H1 (cell line): ENCODE results near the gene RARRES2. TPM values are rescaled to one million over a fixed set of nuclear protein-coding genes. Genes with fewer than 3 reads are reported as not detected.
A peak's percentile ranks its signal among the peaks of the same experiment; 100 is the strongest.

Source experiments
- CTCF ChIA-PET: fragments of 300-600 bp; sonication (Branson Sonifier 250); formaldehyde crosslinking; loops from one replicate; lab custom pipeline; 2021; ENCODE audit not compliant: partially characterized antibody; lab: Charles Lee
- POLR2A ChIA-PET: fragments of 300-600 bp; sonication (Branson Sonifier 250); formaldehyde crosslinking; loops from one replicate; lab custom pipeline; 2021; ENCODE audit warnings: inconsistent platforms; ENCODE audit not compliant: partially characterized antibody; lab: Charles Lee
- DNase-seq, 2 experiments: peaks; one replicate each; pipeline versions ENCODE4 v3.0.0 to v3.0.0-alpha.2; 2010 to 2022; ENCODE audit warnings: low spot score in 2 of 2, low read depth in 1 of 2, mixed read lengths in 1 of 2
- FAIRE-seq: peaks from 2 replicates; lab custom pipeline; 2011; peaks lifted over from hg19 to GRCh38; lab: Jason Lieb, UNC
- H2AFZ ChIP-seq: 2 replicates; pipeline ENCODE4 v1.8.1; 2012; ENCODE audit warnings: low read length, inconsistent platforms
- H2AK5ac ChIP-seq: 2 replicates; pipeline ENCODE4 v1.6.1; 2013; ENCODE audit warnings: low read depth, low read length
- H2BK120ac ChIP-seq: replicated peaks from 2 replicates; pipeline ENCODE3; 2013; ENCODE audit warnings: low read depth, low read length, inconsistent platforms
- H2BK12ac ChIP-seq: 2 replicates; pipeline ENCODE4 v1.6.1; 2013; ENCODE audit warnings: low read depth, low read length
- H2BK15ac ChIP-seq: 2 replicates; pipeline ENCODE4 v1.6.1; 2013; ENCODE audit warnings: low read length
- H2BK20ac ChIP-seq: 2 replicates; pipeline ENCODE4 v1.6.1; 2013; ENCODE audit warnings: low read length
- H2BK5ac ChIP-seq: 2 replicates; pipeline ENCODE4 v1.6.1; 2013; ENCODE audit warnings: low read depth, low read length
- H3K14ac ChIP-seq: 2 replicates; pipeline ENCODE4 v1.6.1; 2013; ENCODE audit warnings: inconsistent platforms; ENCODE audit not compliant: insufficient read length
- H3K18ac ChIP-seq: 2 replicates; pipeline ENCODE4 v1.6.1; 2013; ENCODE audit warnings: low read length; ENCODE audit errors: extremely low read depth
- H3K23ac ChIP-seq: 2 replicates; pipeline ENCODE4 v1.6.1; 2013; ENCODE audit warnings: inconsistent platforms; ENCODE audit not compliant: insufficient read length
- H3K23me2 ChIP-seq: 2 replicates; pipeline ENCODE4 v1.6.1; 2013; ENCODE audit warnings: low read depth, low read length
- H3K27ac ChIP-seq: 2 replicates; pipeline ENCODE4 v1.6.1; 2011; ENCODE audit warnings: low read depth, low read length, inconsistent platforms
- H3K27me3 ChIP-seq, 4 experiments: replicated peaks in 1 of 4; 1 replicate in 1 of 4; 2 replicates in 3 of 4; pipeline versions ENCODE4 v1.6.1 to v1.8.1; 2011 to 2013; ENCODE audit warnings: low read length in 3 of 4, mild to moderate bottlenecking in 3 of 4, inconsistent platforms in 2 of 4, mixed read lengths in 2 of 4, moderate library complexity in 1 of 4; ENCODE audit not compliant: control insufficient read depth in 3 of 4, insufficient read depth in 3 of 4; ENCODE audit errors: extremely low read depth in 1 of 4
- H3K36me3 ChIP-seq, 4 experiments: 2 replicates each; pipeline versions ENCODE4 v1.6.1 to v1.8.1; 2011 to 2013; ENCODE audit warnings: mild to moderate bottlenecking in 4 of 4, low read length in 3 of 4, moderate library complexity in 2 of 4, control low read depth in 1 of 4, inconsistent platforms in 1 of 4; ENCODE audit not compliant: insufficient read depth in 4 of 4, control insufficient read depth in 2 of 4
- H3K4ac ChIP-seq: replicated peaks from 2 replicates; pipeline ENCODE3; 2013; ENCODE audit warnings: low read length, low read depth, mixed read lengths, inconsistent platforms; ENCODE audit not compliant: insufficient read length
- H3K4me1 ChIP-seq, 4 experiments: replicated peaks in 1 of 4; 1 replicate in 1 of 4; 2 replicates in 3 of 4; pipeline versions ENCODE4 v1.6.1 to v1.8.1; 2011 to 2013; ENCODE audit warnings: low read length in 3 of 4, inconsistent platforms in 2 of 4, mixed read lengths in 1 of 4; ENCODE audit not compliant: insufficient read depth in 4 of 4, control insufficient read depth in 3 of 4
- H3K4me2 ChIP-seq, 2 experiments: 2 replicates each; pipeline versions ENCODE4 v1.6.1 to v1.8.1; 2011 to 2013; ENCODE audit warnings: low read depth in 2 of 2, low read length in 2 of 2, control low read depth in 1 of 2, inconsistent platforms in 1 of 2, mild to moderate bottlenecking in 1 of 2; ENCODE audit not compliant: insufficient read depth in 1 of 2
- H3K4me3 ChIP-seq, 4 experiments: fragments of 200-600, 300-600 bp in 1 of 4; sonication (generic), shearing (Covaris generic), sonication (Bioruptor Twin) in 1 of 4; 2 replicates each; pipeline versions ENCODE4 v1.5.1 to v1.8.1; 2011 to 2016; ENCODE audit warnings: low read length in 4 of 4, low read depth in 3 of 4, control low read depth in 2 of 4, inconsistent platforms in 2 of 4, mild to moderate bottlenecking in 2 of 4, mixed read lengths in 1 of 4, moderate library complexity in 1 of 4; ENCODE audit not compliant: insufficient read depth in 2 of 4; ENCODE audit errors: extremely low read depth in 1 of 4
- H3K56ac ChIP-seq: replicated peaks from 2 replicates; pipeline ENCODE3; 2013; ENCODE audit warnings: low read depth, mild to moderate bottlenecking, mixed read lengths, low read length, inconsistent platforms; ENCODE audit not compliant: insufficient read length
- H3K79me1 ChIP-seq: 2 replicates; pipeline ENCODE4 v1.6.1; 2013; ENCODE audit warnings: low read depth, low read length, control low read depth
- H3K79me2 ChIP-seq, 2 experiments: 2 replicates each; pipeline versions ENCODE4 v1.6.1 to v1.8.1; 2012 to 2013; ENCODE audit warnings: low read length in 2 of 2, mild to moderate bottlenecking in 2 of 2, inconsistent platforms in 1 of 2; ENCODE audit not compliant: insufficient read depth in 2 of 2, control insufficient read depth in 1 of 2
- H3K9ac ChIP-seq, 4 experiments: replicated peaks in 1 of 4; 1 replicate in 1 of 4; 2 replicates in 3 of 4; pipeline versions ENCODE4 v1.6.1 to v1.8.1; 2011 to 2013; ENCODE audit warnings: low read depth in 3 of 4, low read length in 3 of 4, control low read depth in 2 of 4, mild to moderate bottlenecking in 2 of 4, moderate library complexity in 2 of 4, inconsistent platforms in 1 of 4; ENCODE audit errors: extremely low read depth in 1 of 4
- H3K9me3 ChIP-seq, 2 experiments: 2 replicates each; pipeline versions ENCODE4 v1.6.1 to v1.8.1; 2012 to 2013; ENCODE audit warnings: mild to moderate bottlenecking in 2 of 2, moderate library complexity in 2 of 2, control low read depth in 1 of 2, inconsistent platforms in 1 of 2, low read depth in 1 of 2, low read length in 1 of 2, mixed read lengths in 1 of 2; ENCODE audit not compliant: insufficient read depth in 2 of 2
- H4K20me1 ChIP-seq, 2 experiments: replicated peaks in 1 of 2; 2 replicates each; pipeline versions ENCODE3 to v1.8.1; 2011 to 2013; ENCODE audit warnings: inconsistent platforms in 2 of 2, low read length in 2 of 2, mild to moderate bottlenecking in 1 of 2; ENCODE audit not compliant: insufficient read depth in 2 of 2, control insufficient read depth in 1 of 2
- H4K5ac ChIP-seq: 2 replicates; pipeline ENCODE4 v1.6.1; 2013; ENCODE audit warnings: low read length, low read depth, mixed read lengths, inconsistent platforms; ENCODE audit not compliant: insufficient read length
- H4K8ac ChIP-seq: 2 replicates; pipeline ENCODE4 v1.8.0; 2013; ENCODE audit warnings: mild to moderate bottlenecking, moderate library complexity, low read length, inconsistent platforms; ENCODE audit not compliant: insufficient read depth; ENCODE audit errors: extremely low read depth
- H4K91ac ChIP-seq: replicated peaks from 2 replicates; pipeline ENCODE3; 2013; ENCODE audit warnings: low read length, mixed read lengths, inconsistent platforms; ENCODE audit not compliant: insufficient read length
- CREB1 ChIP-seq: IDR thresholded peaks from 2 replicates; pipeline ENCODE4 v1.6.1; 2012; ENCODE audit warnings: inconsistent platforms
- RFX5 ChIP-seq: IDR thresholded peaks from 2 replicates; pipeline ENCODE4 v1.6.1; 2011; ENCODE audit warnings: low read depth, low read length, improper control_type of control experiment, borderline replicate concordance
- RNF2 ChIP-seq: fragments of 200-900, 300-1000 bp; sonication (generic); IDR thresholded peaks from 2 replicates; pipeline ENCODE4 v1.7.1; 2016; ENCODE audit warnings: borderline replicate concordance, low read depth, mild to moderate bottlenecking, antibody characterized with exemption, low read length; ENCODE audit not compliant: poor library complexity, severe bottlenecking; ENCODE audit errors: missing control alignments
- WGBS, 2 experiments: shearing (Covaris generic) in 1 of 2; methylation state at CpG; one replicate each; pipeline versions ENCODE4 v1.1.6 to v1.1.7; 2013 to 2015; ENCODE audit warnings: low lambda C conversion rate in 2 of 2, mixed read lengths in 2 of 2, inconsistent platforms in 1 of 2, low coverage in 1 of 2, missing lambda C conversion rate in 1 of 2; ENCODE audit not compliant: insufficient replicate concordance in 2 of 2, insufficient coverage in 1 of 2, insufficient read length in 1 of 2; ENCODE audit errors: extremely low coverage in 1 of 2, missing lambda C conversion rate in 1 of 2; 5-methylcytosine and 5-hydroxymethylcytosine counted together
- polyA plus RNA-seq, 7 experiments: library from polyadenylated mRNA; depleted of rRNA in 3 of 7; stranded (reverse) in 5 of 7; unstranded in 2 of 7; fragments of >200 nt in 5 of 7; fragments of 200-250 nt in 2 of 7; gene quantifications; 1 replicate in 5 of 7; 2 replicates in 1 of 7; 4 replicates in 1 of 7; pipeline versions ENCODE4 v1.2.1 to v1.2.3, GENCODE V29; 2011 to 2013; ENCODE audit warnings: missing spikeins in 2 of 7, mixed read lengths in 2 of 7
- total RNA-seq: library from RNA; stranded (reverse); fragmentation: NEBNext Ultra II Directional; extraction: Animal tissue kit (Norgen Biotek cat#: 25700); gene quantifications from 2 replicates; pipeline ENCODE4 v1.2.1, GENCODE V29; 2021
- TF ChIP-seq, protein P1 (sequence below): IDR thresholded peaks from 2 replicates; pipeline ENCODE4 v1.6.1; 2011; ENCODE audit warnings: low read length, improper control_type of control experiment
- TF ChIP-seq, protein P2 (sequence below), 3 experiments: IDR thresholded peaks; 1 replicate in 2 of 3; 2 replicates in 1 of 3; pipeline versions ENCODE4 v1.5.1 to v1.6.1; 2011; ENCODE audit warnings: low read length in 3 of 3, mild to moderate bottlenecking in 3 of 3, inconsistent platforms in 2 of 3, low read depth in 1 of 3, moderate library complexity in 1 of 3; ENCODE audit not compliant: insufficient read depth in 1 of 3; ENCODE audit errors: control extremely low read depth in 1 of 3

Gene RARRES2
- total and polyA plus RNA-seq, 2 of the 8 experiments (the other 6 are each of a cell fraction or from before 2014, with no cell fraction given), result 254 to 441 TPM

DNA sequence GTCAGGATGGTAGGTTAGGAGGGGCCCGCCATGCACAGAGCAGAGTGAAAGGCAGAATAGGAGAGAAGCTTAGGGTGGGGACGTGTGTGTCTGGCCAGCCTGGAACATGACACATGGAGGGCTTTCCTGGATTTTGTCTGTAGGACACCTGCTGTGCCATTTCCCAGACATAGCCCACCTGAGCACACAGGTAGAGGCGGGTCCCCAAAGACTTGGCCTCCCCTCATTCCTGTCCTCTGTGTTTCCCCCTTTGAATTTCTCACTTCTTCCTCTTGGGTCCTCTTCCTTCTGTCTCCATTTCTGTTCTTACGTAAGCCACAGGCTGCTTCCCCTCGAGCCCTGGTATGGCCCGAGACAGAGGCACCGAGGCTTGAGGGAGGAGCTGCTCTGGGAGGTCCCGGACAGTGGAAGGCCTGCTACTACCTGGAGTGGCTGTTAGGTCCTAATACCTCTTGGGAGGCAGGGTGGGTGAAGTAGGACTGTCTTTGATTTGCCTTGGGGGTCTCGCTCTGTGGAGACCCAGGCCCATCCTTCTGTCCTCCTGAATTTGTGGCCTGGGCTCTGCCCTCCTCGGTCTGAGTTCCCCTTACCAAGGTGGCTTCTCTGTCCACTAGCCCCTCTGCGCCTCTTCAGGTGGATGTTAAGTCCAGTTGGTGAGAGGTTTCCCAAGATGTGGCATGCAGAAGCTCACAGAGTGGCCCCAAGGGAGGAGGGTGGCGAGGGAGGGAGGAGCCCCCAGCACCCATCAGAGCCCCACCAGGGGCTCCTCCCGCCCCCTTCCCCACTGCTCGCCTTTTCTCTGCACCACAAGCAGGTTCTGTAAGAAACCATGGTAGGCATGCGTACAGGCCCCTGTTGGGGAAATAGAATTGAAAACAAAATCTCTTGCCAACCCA, 43.2 kb upstream of the RARRES2 start:
- Histone ChIP-seq H3K9me3 (no peaks in the 10 kb centered on the region), H3K9ac (peak overlapping the region in 2 of 4 experiments; percentile 44 to 48; a peak in 2 of 7 replicates), H2BK20ac (peak overlapping the region; percentile 97), H3K4me3 (peak overlapping the region in 3 of 4 experiments; percentile 17 to 43 (median 36); a peak in 5 of 8 replicates), H2BK120ac (peak overlapping the region; percentile 11), H2AK5ac (peak overlapping the region; percentile 29; the same call in 1 of the 2 replicates), H2AFZ (no peak overlapping the region), H3K79me2 (peaks cover 0 to 78% of the 10 kb centered on the region in 2 experiments), H3K27ac (peak overlapping the region; percentile 83), H4K8ac (no peak overlapping the region; the same call in 1 of the 2 replicates), H2BK15ac (peak overlapping the region; percentile 95), H3K4me1 (peaks cover 29 to 58% (median 47%) of the 10 kb centered on the region in 4 experiments), H3K27me3 (no peaks in the 10 kb centered on the region), H3K4me2 (peak overlapping the region; percentile 61 to 94), H4K5ac (peak overlapping the region; percentile 19), H3K4ac (no peak overlapping the region), H3K23ac (no peak overlapping the region), H4K91ac (peak overlapping the region; percentile 37), H3K14ac (no peak overlapping the region), H2BK12ac (peak overlapping the region; percentile 5), H3K56ac (peak overlapping the region; percentile 7), H3K23me2 (peaks cover 7% of the 10 kb centered on the region), H2BK5ac (peak overlapping the region; percentile 92), H3K79me1 (peaks cover 18% of the 10 kb centered on the region), H3K18ac (peak overlapping the region; percentile 91), H4K20me1 (no peaks in the 10 kb centered on the region), H3K36me3 (peaks cover 0 to 32% (median 0%) of the 10 kb centered on the region in 4 experiments; a peak in 3 of 8 replicates)
- DNase-seq (no peak), FAIRE-seq (no peak)
- POLR2A ChIA-PET, result interaction anchor here (0.6 to 9.0 kb wide), 13 partner anchors 7 to 161 kb away, joined by 3 to 170 read pairs (median 6); partner anchors contain the start of genes ACTR3C, LRRC61 and REPIN1
- CTCF ChIA-PET, result interaction anchor here (0.7 to 4.2 kb wide), 17 partner anchors 9 to 578 kb away, joined by 3 to 31 read pairs (median 5); partner anchors contain the start of gene REPIN1
- WGBS, 2 experiments, result 73% methylated on average over 15 of the region's 15 CpGs; no CpG with 5 or more reads in 1 of the 2 experiments
- TF ChIP-seq RFX5, result no peak
- TF ChIP-seq, protein P1, sequence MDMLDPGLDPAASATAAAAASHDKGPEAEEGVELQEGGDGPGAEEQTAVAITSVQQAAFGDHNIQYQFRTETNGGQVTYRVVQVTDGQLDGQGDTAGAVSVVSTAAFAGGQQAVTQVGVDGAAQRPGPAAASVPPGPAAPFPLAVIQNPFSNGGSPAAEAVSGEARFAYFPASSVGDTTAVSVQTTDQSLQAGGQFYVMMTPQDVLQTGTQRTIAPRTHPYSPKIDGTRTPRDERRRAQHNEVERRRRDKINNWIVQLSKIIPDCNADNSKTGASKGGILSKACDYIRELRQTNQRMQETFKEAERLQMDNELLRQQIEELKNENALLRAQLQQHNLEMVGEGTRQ, result no peak
- TF ChIP-seq RNF2, result no peak
- TF ChIP-seq, protein P2, sequence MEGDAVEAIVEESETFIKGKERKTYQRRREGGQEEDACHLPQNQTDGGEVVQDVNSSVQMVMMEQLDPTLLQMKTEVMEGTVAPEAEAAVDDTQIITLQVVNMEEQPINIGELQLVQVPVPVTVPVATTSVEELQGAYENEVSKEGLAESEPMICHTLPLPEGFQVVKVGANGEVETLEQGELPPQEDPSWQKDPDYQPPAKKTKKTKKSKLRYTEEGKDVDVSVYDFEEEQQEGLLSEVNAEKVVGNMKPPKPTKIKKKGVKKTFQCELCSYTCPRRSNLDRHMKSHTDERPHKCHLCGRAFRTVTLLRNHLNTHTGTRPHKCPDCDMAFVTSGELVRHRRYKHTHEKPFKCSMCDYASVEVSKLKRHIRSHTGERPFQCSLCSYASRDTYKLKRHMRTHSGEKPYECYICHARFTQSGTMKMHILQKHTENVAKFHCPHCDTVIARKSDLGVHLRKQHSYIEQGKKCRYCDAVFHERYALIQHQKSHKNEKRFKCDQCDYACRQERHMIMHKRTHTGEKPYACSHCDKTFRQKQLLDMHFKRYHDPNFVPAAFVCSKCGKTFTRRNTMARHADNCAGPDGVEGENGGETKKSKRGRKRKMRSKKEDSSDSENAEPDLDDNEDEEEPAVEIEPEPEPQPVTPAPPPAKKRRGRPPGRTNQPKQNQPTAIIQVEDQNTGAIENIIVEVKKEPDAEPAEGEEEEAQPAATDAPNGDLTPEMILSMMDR (IDR thresholded peaks at IDR 0.05; ENCODE audit: control extremely low read depth in 1 of 3, insufficient read depth in 1 of 3, low read depth in 1 of 3, low read length in 3 of 3), result no peak
- no peak for TF ChIP-seq CREB1
